MM.1S (cell line): ENCODE data around the gene APBB2.

Source experiments
- CTCF ChIP-seq: fragments of 300-600 bp; sonication (generic); IDR thresholded peaks from 2 replicates; pipeline ENCODE4 v1.5.1; 2016; ENCODE audit warnings: antibody characterized with exemption, low read length, mixed read lengths
- EZH2 ChIP-seq: fragments of 300-600 bp; sonication (generic); optimal IDR thresholded peaks from 2 replicates; pipeline ENCODE3; 2017; ENCODE audit warnings: low read depth, mild to moderate bottlenecking, antibody characterized with exemption, low read length, mixed read lengths

GRCh38 chr4:41156574-41156973 is 57.8 kb downstream of the APBB2 start:
- TF ChIP-seq CTCF (no peak), EZH2 (no peak)
